Esophagus muscularis mucosa (tissue), 3 donors: Measurements from ENCODE around the gene PSMB11.

ENCODE experiments used
- POLR2AphosphoS5 ChIP-seq, 2 donors: sonication (generic); formaldehyde crosslinking; IDR thresholded peaks; one replicate each; pipeline ENCODE4 v1.6.1; 2017; ENCODE audit warnings: antibody characterized with exemption in 2 of 2
- TF ChIP-seq, protein P1 (sequence below), 3 experiments: fragments of 200-600 bp in 2 of 3; fragments of 450-650 bp in 1 of 3; sonication (generic) in 2 of 3; IDR thresholded peaks; one replicate each; pipeline ENCODE4 v1.5.1; 2017 to 2019; ENCODE audit warnings: antibody characterized with exemption in 3 of 3, mild to moderate bottlenecking in 2 of 3, moderate library complexity in 1 of 3

- TF ChIP-seq, protein P1, sequence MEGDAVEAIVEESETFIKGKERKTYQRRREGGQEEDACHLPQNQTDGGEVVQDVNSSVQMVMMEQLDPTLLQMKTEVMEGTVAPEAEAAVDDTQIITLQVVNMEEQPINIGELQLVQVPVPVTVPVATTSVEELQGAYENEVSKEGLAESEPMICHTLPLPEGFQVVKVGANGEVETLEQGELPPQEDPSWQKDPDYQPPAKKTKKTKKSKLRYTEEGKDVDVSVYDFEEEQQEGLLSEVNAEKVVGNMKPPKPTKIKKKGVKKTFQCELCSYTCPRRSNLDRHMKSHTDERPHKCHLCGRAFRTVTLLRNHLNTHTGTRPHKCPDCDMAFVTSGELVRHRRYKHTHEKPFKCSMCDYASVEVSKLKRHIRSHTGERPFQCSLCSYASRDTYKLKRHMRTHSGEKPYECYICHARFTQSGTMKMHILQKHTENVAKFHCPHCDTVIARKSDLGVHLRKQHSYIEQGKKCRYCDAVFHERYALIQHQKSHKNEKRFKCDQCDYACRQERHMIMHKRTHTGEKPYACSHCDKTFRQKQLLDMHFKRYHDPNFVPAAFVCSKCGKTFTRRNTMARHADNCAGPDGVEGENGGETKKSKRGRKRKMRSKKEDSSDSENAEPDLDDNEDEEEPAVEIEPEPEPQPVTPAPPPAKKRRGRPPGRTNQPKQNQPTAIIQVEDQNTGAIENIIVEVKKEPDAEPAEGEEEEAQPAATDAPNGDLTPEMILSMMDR (IDR thresholded peaks at IDR 0.05) = no peak
- TF ChIP-seq POLR2AphosphoS5 (IDR thresholded peaks at IDR 0.05) = no peak
Observed at GRCh38 chr14:23090254-23090636, 48.2 kb downstream of the PSMB11 start.
